ENCODE data around the gene SYNE3.

- TF ChIP-seq CTCF (IDR thresholded peaks at IDR 0.05): no peak
- no peak for TF ChIP-seq POLR2AphosphoS5 (IDR thresholded peaks at IDR 0.05)
These were observed 38.1 kb downstream of the SYNE3 start for GRCh38 chr14:95478309-95478708.
